Islet of Langerhans (tissue), 1 donor: Measurements from ENCODE around the gene CHCHD10.

Experiments used
- FAIRE-seq: peaks from one replicate; lab custom pipeline; 2011; peaks lifted over from hg19 to GRCh38; lab: Jason Lieb, UNC

The CHCHD10 gene

GRCh38 chr22:23767673-23768548 is at the start of gene CHCHD10:
Gene CHCHD10, minus strand, starts transcription at chr22:23767972. Its CDS starts 98 bp downstream, at chr22:23767874.
- FAIRE-seq = no peak

- FAIRE-seq = no peak
These were observed 49.4 kb upstream of the CHCHD10 start for GRCh38 chr22:23817146-23817545.

- FAIRE-seq = no peak
These were observed 48.6 kb upstream of the CHCHD10 start for GRCh38 chr22:23816156-23816976.

GRCh38 chr22:23815541-23816155 is 47.9 kb upstream of the CHCHD10 start:
- no peak for FAIRE-seq

GRCh38 chr22:23812378-23812777 is 44.6 kb upstream of the CHCHD10 start:
- no peak for FAIRE-seq

- FAIRE-seq = no peak
These were observed 39.1 kb upstream of the CHCHD10 start for GRCh38 chr22:23806837-23807236.

GRCh38 chr22:23804781-23805291 is 37.1 kb upstream of the CHCHD10 start:
- FAIRE-seq = no peak

GRCh38 chr22:23803001-23803819 is 35.4 kb upstream of the CHCHD10 start:
- no peak for FAIRE-seq

GRCh38 chr22:23801886-23802377 is 34.2 kb upstream of the CHCHD10 start:
- FAIRE-seq = no peak

- no peak for FAIRE-seq
These were observed 33.6 kb upstream of the CHCHD10 start for GRCh38 chr22:23801238-23801821.

GRCh38 chr22:23800297-23801237 is 32.8 kb upstream of the CHCHD10 start:
- no peak for FAIRE-seq

GRCh38 chr22:23796461-23796860 is 28.7 kb upstream of the CHCHD10 start:
- FAIRE-seq = no peak

GRCh38 chr22:23793326-23793725 is 25.6 kb upstream of the CHCHD10 start:
- FAIRE-seq = no peak

- FAIRE-seq = no peak
These were observed 24.2 kb upstream of the CHCHD10 start for GRCh38 chr22:23791738-23792645.

GRCh38 chr22:23790819-23791737 is 23.3 kb upstream of the CHCHD10 start:
- FAIRE-seq = no peak

- no peak for FAIRE-seq
These were observed 21.9 kb upstream of the CHCHD10 start for GRCh38 chr22:23789638-23790037.

GRCh38 chr22:23789121-23789520 is 21.3 kb upstream of the CHCHD10 start:
- FAIRE-seq = no peak

- FAIRE-seq = no peak
These were observed 20.1 kb upstream of the CHCHD10 start for GRCh38 chr22:23787910-23788309.
